ENCODE data around the gene CDKN2AIP. TPM values are rescaled to one million over a fixed set of nuclear protein-coding genes. Genes with fewer than 3 reads are reported as not detected.

Gene CDKN2AIP
- total and polyA plus RNA-seq, 12 donors, result 8.6 to 24.4 (median 15.2) TPM

DNA sequence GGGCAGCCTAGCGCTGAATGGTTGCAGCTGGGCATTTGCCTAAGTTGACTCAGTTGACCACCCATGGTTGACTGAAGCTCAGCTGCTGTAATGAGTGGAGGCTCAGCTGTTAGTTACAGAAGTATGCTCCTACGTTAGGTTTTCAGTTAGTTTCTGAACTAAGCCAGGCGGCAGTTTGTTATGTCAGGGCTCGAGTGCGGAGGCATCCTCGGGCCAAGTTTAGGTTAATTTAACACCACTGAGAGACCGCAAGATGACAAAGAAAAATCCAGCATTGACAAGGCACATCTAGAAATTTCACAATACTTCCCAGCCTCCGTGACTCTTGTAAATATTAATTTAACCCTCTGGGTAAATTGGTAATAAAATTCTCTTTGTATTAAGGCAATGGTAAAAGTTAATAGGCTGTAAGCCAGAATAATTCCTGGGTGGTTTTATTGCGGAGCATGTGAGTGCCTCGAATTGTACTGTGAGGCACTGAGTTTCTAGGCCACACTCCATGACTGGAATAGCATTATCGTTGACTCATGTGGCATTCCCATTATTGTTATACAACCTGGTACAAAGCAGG, 33.1 kb upstream of the CDKN2AIP start:
- H3K36me3 ChIP-seq (replicated peaks in 1 of 2), result no peaks in the 10 kb centered on the region
- no peak overlapping the region for H3K27ac ChIP-seq
- H3K4me1 ChIP-seq (replicated peaks in 1 of 2), result no peaks in the 10 kb centered on the region
- H3K27me3 ChIP-seq, result no peaks in the 10 kb centered on the region
- intact Hi-C loops (cut with DNase I), result loop anchor here in 1 of 2 donors (10.0 kb wide), 1 partner anchor 663 kb away; no protein-coding TSS in a partner anchor
- TF ChIP-seq, protein P1, sequence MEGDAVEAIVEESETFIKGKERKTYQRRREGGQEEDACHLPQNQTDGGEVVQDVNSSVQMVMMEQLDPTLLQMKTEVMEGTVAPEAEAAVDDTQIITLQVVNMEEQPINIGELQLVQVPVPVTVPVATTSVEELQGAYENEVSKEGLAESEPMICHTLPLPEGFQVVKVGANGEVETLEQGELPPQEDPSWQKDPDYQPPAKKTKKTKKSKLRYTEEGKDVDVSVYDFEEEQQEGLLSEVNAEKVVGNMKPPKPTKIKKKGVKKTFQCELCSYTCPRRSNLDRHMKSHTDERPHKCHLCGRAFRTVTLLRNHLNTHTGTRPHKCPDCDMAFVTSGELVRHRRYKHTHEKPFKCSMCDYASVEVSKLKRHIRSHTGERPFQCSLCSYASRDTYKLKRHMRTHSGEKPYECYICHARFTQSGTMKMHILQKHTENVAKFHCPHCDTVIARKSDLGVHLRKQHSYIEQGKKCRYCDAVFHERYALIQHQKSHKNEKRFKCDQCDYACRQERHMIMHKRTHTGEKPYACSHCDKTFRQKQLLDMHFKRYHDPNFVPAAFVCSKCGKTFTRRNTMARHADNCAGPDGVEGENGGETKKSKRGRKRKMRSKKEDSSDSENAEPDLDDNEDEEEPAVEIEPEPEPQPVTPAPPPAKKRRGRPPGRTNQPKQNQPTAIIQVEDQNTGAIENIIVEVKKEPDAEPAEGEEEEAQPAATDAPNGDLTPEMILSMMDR (IDR thresholded peaks at IDR 0.05), result no peak
- TF ChIP-seq POLR2A (IDR thresholded peaks at IDR 0.05), result no peak
- no peak overlapping the region for H3K4me3 ChIP-seq
- WGBS, 4 donors, result 86 to 89% (median 87%) methylated on average over 11 of the region's 11 CpGs
- no peaks in the 10 kb centered on the region for H3K9me3 ChIP-seq (replicated peaks in 1 of 3)
- DNase-seq, result no peak

DNA sequence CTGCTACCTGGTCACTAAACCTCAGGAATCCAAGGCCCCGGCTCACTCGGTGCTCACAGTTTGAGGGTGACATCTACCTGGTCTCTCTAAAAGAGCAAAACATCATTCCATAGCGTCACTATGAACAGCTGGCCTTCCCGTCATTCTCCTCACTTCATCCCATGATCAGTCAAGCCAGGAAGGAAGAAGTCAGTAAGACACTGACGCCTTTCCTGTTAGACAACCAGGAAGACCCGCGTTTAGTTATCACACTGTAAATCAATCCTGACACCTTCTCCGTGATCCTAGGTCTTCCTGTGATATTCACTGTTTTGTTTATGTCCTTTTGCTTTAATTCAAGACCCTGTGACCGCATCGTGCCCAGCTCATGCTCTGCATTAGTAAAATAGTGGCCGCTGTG, 31.6 kb upstream of the CDKN2AIP start:
- intact Hi-C loops (cut with DNase I), result loop anchor here in 1 of 2 donors (10.0 kb wide), 1 partner anchor 662 kb away; no protein-coding TSS in a partner anchor

DNA sequence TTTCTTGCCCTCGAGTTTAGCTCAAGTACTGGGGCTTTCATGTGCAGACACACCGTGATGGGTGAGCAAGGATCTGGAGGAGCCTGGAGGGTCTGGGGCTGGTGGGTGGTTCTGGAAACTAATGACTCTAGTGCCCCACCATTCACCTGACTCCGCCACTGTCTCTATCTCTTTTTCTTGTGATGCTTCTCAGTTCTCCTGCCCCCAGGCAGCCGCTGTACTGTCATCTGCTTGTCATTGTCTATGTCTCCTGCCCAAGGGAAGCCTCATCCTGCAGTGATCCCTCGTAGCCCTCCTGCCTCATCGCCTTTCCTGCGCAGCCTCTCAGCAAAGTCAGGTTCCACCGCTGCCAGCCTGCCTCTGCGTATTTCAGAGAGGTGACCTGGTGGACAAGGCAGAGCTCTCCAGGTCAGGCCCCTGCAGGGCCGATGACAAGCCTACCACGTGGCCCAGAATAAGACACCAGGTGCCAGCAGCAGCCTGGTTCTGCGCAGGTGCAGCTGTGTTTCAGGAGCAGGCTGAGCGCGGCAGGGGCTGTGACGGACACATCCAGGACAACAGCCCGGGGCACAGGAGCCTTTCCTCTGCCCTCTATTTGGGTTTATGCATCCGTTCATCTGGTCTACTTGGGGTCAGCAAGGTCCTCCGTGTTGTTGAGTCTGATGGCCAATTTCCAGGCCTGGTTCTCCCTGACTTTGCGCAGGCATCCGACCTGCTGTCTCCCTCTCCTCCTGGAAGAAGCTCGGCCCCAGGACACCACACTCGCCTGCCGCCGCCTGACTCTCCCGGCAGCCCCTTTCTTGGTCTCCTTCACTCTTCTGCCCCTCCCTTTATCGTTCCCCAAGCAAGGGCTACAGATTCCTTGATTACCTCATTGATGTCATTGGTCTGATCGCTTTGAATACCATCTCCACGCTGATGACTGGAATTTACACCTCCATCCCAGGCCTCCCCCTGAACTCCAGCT, 30.9 kb upstream of the CDKN2AIP start:
- Histone ChIP-seq H3K27me3 (no peaks in the 10 kb centered on the region), H3K27ac (no peak overlapping the region), H3K4me1 (replicated peaks in 1 of 2) (no peaks in the 10 kb centered on the region), H3K9me3 (replicated peaks in 1 of 3) (no peaks in the 10 kb centered on the region), H3K4me3 (no peak overlapping the region), H3K36me3 (replicated peaks in 1 of 2) (no peaks in the 10 kb centered on the region)
- intact Hi-C loops (cut with DNase I), result loop anchor here in 1 of 2 donors (10.0 kb wide), 1 partner anchor 661 kb away; no protein-coding TSS in a partner anchor
- no peak for DNase-seq
- 85 to 91% (median 89%) methylated on average over 23 to 28 of the region's 28 CpGs for WGBS, 4 donors
- TF ChIP-seq, protein P1 (IDR thresholded peaks at IDR 0.05), result no peak
- TF ChIP-seq POLR2A (IDR thresholded peaks at IDR 0.05), result no peak

More for the DNA sequence above, 31.6 kb upstream of the CDKN2AIP start:
- no peaks in the 10 kb centered on the region for H3K27me3 ChIP-seq
- no peak overlapping the region for H3K4me3 ChIP-seq
- no peaks in the 10 kb centered on the region for H3K4me1 ChIP-seq (replicated peaks in 1 of 2)
- no peaks in the 10 kb centered on the region for H3K36me3 ChIP-seq (replicated peaks in 1 of 2)
- no peak overlapping the region for H3K27ac ChIP-seq
- WGBS, 4 donors, result 76 to 85% (median 80%) methylated on average over 11 of the region's 11 CpGs
- no peak for DNase-seq
- no peaks in the 10 kb centered on the region for H3K9me3 ChIP-seq (replicated peaks in 1 of 3)
- TF ChIP-seq POLR2A (IDR thresholded peaks at IDR 0.05), result no peak
- TF ChIP-seq, protein P1 (IDR thresholded peaks at IDR 0.05), result no peak

Measured in adrenal gland (tissue), 12 donors.